Measurements from ENCODE around the gene KCTD15.

KCTD15 gene

GRCh38 chr19:33811246-33811645 lies 14.6 kb downstream of the KCTD15 start:
- TF ChIP-seq BACH2 (CRISPR knock-in tag; IDR thresholded peaks at IDR 0.05; ENCODE audit: borderline replicate concordance) (no peak), CSRNP3 (CRISPR knock-in tag; IDR thresholded peaks at IDR 0.05) (no peak), ZNF70 (CRISPR knock-in tag; IDR thresholded peaks at IDR 0.05) (no peak), ARNTL (CRISPR knock-in tag; IDR thresholded peaks at IDR 0.05; ENCODE audit: borderline replicate concordance, low read depth) (no peak), ZFP3 (CRISPR knock-in tag; IDR thresholded peaks at IDR 0.05) (no peak), SNAI2 (CRISPR knock-in tag; IDR thresholded peaks at IDR 0.05) (no peak), GLIS3 (CRISPR knock-in tag; IDR thresholded peaks at IDR 0.05) (no peak), TSHZ2 (CRISPR knock-in tag; IDR thresholded peaks at IDR 0.05) (no peak), OSR1 (CRISPR knock-in tag; IDR thresholded peaks at IDR 0.05) (no peak), CSDC2 (CRISPR knock-in tag; IDR thresholded peaks at IDR 0.05) (no peak), ISL1 (CRISPR knock-in tag; IDR thresholded peaks at IDR 0.05) (no peak), POU6F1 (CRISPR knock-in tag; IDR thresholded peaks at IDR 0.05; ENCODE audit: borderline replicate concordance, low read depth) (no peak), RARB (CRISPR knock-in tag; IDR thresholded peaks at IDR 0.05) (no peak), ZNF565 (CRISPR knock-in tag; conservative IDR thresholded peaks at IDR 0.05; ENCODE audit: low read depth) (no peak)
- ATAC-seq, result no peak

- TF ChIP-seq ZFP3 (CRISPR knock-in tag; IDR thresholded peaks at IDR 0.05), result no peak
- no peak for TF ChIP-seq RARB (CRISPR knock-in tag; IDR thresholded peaks at IDR 0.05)
- no peak for TF ChIP-seq ESRRG (CRISPR knock-in tag; IDR thresholded peaks at IDR 0.05)
- TF ChIP-seq PPARA (CRISPR knock-in tag; IDR thresholded peaks at IDR 0.05; ENCODE audit: borderline replicate concordance), result no peak
- TF ChIP-seq ZNF8 (CRISPR knock-in tag; IDR thresholded peaks at IDR 0.05), result no peak
- no peak for TF ChIP-seq OSR1 (CRISPR knock-in tag; IDR thresholded peaks at IDR 0.05)
- TF ChIP-seq GLIS3 (CRISPR knock-in tag; IDR thresholded peaks at IDR 0.05), result no peak
- no peak for TF ChIP-seq CREB5 (CRISPR knock-in tag; IDR thresholded peaks at IDR 0.05; ENCODE audit: low read depth)
- TF ChIP-seq ARNTL (CRISPR knock-in tag; IDR thresholded peaks at IDR 0.05; ENCODE audit: borderline replicate concordance, low read depth), result no peak
- TF ChIP-seq PATZ1 (CRISPR knock-in tag; IDR thresholded peaks at IDR 0.05; ENCODE audit: borderline replicate concordance), result no peak
- no peak for TF ChIP-seq CSDC2 (CRISPR knock-in tag; IDR thresholded peaks at IDR 0.05)
- TF ChIP-seq ZNF70 (CRISPR knock-in tag; IDR thresholded peaks at IDR 0.05), result no peak
- no peak for TF ChIP-seq BACH2 (CRISPR knock-in tag; IDR thresholded peaks at IDR 0.05; ENCODE audit: borderline replicate concordance)
- no peak for TF ChIP-seq ZFP30 (CRISPR knock-in tag; IDR thresholded peaks at IDR 0.05)
- TF ChIP-seq POU6F1 (CRISPR knock-in tag; IDR thresholded peaks at IDR 0.05; ENCODE audit: borderline replicate concordance, low read depth), result no peak
- no peak for TF ChIP-seq CSRNP3 (CRISPR knock-in tag; IDR thresholded peaks at IDR 0.05)
- TF ChIP-seq ZC3H10 (CRISPR knock-in tag; IDR thresholded peaks at IDR 0.05), result no peak
- no peak for TF ChIP-seq ISL1 (CRISPR knock-in tag; IDR thresholded peaks at IDR 0.05)
- no peak for ATAC-seq
These were observed 15.2 kb downstream of the KCTD15 start for GRCh38 chr19:33811736-33812387.
